Measurements from ENCODE around the gene NACC2. TPM values are rescaled to one million over a fixed set of nuclear protein-coding genes. Genes with fewer than 3 reads are reported as not detected.

The NACC2 gene
- total and polyA plus RNA-seq, 8 donors = 3.6 to 29.5 (median 5.5) TPM

DNA sequence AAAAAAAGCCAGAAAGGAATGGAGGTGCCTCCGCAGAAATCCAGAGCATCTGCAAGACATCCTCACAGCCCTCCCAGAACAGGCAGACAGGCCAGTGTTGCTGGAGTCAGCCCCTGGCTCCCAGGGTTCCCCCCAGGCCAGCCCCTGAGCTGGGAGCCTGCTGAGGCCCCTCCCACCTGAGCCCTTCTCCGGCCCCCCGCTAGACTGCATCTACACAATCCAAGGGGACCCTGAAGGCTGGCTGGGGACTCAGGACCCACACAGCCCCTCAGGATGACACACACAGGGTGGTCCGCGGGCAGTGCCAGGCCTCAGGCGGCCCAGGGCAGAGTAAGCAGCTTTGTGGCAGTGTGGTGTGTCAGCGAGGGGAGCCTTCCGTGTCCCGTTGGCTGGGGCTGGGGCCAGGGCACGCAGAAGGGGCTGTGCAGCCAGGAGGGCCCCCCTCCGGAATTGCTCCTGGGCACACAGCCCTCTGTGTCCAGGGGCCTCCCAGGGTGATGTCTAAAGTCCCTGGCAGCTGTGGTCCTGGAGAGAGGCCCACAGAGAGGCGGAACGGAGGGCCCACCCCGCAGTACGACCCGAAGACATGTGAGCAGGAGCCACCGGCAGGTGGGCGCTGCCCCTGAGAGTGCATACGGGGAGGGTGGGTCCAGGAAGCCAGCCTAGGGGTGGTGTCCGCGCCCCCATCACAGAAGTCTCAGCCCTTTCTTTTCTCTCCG is 20.7 kb upstream of the NACC2 start:
- Histone ChIP-seq H3K27me3 (no peaks in the 10 kb centered on the region), H3K27ac (no peak overlapping the region), H3K36me3 (peaks cover 0 to 27% of the 10 kb centered on the region in 2 donors), H3K4me1 (peaks cover 12 to 33% of the 10 kb centered on the region in 2 donors), H3K4me3 (no peak overlapping the region), H3K9me3 (no peaks in the 10 kb centered on the region)
- TF ChIP-seq, protein P1, sequence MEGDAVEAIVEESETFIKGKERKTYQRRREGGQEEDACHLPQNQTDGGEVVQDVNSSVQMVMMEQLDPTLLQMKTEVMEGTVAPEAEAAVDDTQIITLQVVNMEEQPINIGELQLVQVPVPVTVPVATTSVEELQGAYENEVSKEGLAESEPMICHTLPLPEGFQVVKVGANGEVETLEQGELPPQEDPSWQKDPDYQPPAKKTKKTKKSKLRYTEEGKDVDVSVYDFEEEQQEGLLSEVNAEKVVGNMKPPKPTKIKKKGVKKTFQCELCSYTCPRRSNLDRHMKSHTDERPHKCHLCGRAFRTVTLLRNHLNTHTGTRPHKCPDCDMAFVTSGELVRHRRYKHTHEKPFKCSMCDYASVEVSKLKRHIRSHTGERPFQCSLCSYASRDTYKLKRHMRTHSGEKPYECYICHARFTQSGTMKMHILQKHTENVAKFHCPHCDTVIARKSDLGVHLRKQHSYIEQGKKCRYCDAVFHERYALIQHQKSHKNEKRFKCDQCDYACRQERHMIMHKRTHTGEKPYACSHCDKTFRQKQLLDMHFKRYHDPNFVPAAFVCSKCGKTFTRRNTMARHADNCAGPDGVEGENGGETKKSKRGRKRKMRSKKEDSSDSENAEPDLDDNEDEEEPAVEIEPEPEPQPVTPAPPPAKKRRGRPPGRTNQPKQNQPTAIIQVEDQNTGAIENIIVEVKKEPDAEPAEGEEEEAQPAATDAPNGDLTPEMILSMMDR (IDR thresholded peaks at IDR 0.05) = no peak
- DNase-seq (no peak), ATAC-seq (no peak)
- intact Hi-C loops (cut with DNase I) = no loop called here

DNA sequence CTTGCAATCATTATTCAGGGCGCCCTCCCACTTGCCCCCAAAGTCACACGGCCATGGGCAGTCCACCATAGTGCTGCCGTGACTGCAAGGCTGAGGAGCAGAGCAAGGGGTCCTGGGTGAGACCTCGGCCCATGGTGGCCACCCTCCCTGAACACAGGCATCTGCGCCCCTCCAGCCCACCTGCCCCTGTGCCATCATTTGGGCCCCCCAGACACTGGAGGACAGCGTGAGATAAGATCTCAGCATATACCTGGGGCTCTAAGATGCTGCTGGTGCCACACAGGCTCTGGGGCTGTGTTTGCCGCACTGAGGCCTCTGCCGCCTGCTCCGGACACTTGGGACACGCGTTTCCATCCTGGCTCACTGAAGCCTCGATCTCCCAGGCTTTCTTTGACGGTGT is 20.1 kb upstream of the NACC2 start:
- Histone ChIP-seq H3K27me3 (peaks cover 0 to 6% of the 10 kb centered on the region in 2 donors), H3K27ac (no peak overlapping the region), H3K9me3 (no peaks in the 10 kb centered on the region), H3K4me1 (peaks cover 18 to 38% of the 10 kb centered on the region in 2 donors), H3K36me3 (peaks cover 0 to 27% of the 10 kb centered on the region in 2 donors), H3K4me3 (no peak overlapping the region)
- intact Hi-C loops (cut with DNase I) = no loop called here
- no peak for DNase-seq
- TF ChIP-seq, protein P1 (IDR thresholded peaks at IDR 0.05) = no peak
- no peak for ATAC-seq

DNA sequence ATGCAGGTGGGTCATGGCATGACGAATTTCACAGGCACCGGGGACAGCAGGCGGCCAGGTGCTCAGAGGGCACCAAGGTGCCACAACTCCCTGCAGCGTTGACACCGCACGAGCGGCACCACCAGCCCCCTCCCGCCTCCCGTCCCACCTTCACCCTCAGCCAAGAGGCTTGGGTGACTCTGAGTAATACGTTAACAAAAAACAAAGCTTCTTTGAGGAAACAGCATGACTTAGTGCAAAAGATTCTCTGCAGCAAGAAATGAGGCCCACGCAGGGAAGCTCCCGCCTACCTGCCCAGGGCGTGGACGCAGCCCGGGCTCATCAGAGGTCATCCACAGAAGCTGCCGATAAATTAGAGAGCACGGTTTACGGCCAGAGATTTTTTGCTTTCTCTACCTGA is 19.5 kb upstream of the NACC2 start:
- Histone ChIP-seq H3K27me3 (peaks cover 0 to 12% of the 10 kb centered on the region in 2 donors), H3K9me3 (no peaks in the 10 kb centered on the region), H3K27ac (no peak overlapping the region), H3K4me1 (peaks cover 20 to 38% of the 10 kb centered on the region in 2 donors), H3K36me3 (peaks cover 0 to 27% of the 10 kb centered on the region in 2 donors), H3K4me3 (no peak overlapping the region)
- TF ChIP-seq, protein P1 (IDR thresholded peaks at IDR 0.05) = no peak
- no peak for DNase-seq
- intact Hi-C loops (cut with DNase I) = no loop called here
- no peak for ATAC-seq

DNA sequence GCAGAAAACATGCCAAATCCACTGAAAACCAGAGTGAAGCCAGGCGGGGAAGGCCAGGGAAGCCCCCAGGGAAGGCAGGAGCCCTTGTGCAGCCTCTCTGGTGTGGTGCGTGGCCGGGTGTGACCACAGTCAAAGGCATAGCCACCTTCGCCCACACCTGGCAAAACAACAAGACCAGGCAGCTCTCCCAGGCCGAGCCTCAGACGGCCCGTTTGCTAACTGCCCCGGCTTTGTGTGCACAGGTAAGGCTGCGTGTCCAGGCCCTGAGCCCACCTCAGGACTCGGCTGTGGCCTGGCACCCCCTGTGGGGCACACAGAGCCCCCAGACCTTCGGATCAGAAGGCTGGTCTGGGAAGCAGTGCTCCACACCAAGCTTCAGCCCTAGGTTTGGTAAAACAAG is 17.5 kb upstream of the NACC2 start:
- Histone ChIP-seq H3K27me3 (peaks cover 0 to 28% of the 10 kb centered on the region in 2 donors), H3K4me3 (no peak overlapping the region), H3K27ac (no peak overlapping the region), H3K4me1 (peaks cover 23 to 48% of the 10 kb centered on the region in 2 donors), H3K36me3 (peaks cover 0 to 27% of the 10 kb centered on the region in 2 donors), H3K9me3 (no peaks in the 10 kb centered on the region)
- intact Hi-C loops (cut with DNase I) = no loop called here
- DNase-seq (no peak), ATAC-seq (no peak)
- TF ChIP-seq, protein P1 (IDR thresholded peaks at IDR 0.05) = no peak

DNA sequence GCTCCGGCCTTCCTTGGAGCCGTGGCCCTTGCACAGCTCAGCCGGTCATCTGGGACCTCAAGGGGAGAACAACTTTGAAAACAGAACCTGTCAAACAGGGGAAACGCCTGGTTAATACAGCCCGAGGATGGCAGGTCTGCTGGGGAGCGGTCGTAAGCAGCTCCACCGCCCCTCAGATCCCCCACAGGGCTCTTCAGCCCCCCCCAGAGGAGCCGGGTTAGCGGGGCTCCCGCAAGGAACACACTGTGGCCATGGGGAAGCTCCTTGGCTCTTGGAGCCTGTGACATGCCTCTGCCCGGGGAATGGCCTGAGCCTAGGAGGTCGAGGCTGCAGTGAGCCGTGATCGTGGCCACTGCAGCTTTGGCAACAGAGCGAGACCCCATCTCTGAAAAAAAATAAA is 16.8 kb upstream of the NACC2 start:
- ATAC-seq = no peak
- no peaks in the 10 kb centered on the region for H3K9me3 ChIP-seq
- no peak for DNase-seq
- H3K27ac ChIP-seq = no peak overlapping the region
- intact Hi-C loops (cut with DNase I) = no loop called here
- TF ChIP-seq, protein P1 (IDR thresholded peaks at IDR 0.05) = no peak
- peaks cover 0 to 34% of the 10 kb centered on the region in 2 donors for H3K27me3 ChIP-seq
- peaks cover 0 to 27% of the 10 kb centered on the region in 2 donors for H3K36me3 ChIP-seq
- peaks cover 18 to 48% of the 10 kb centered on the region in 2 donors for H3K4me1 ChIP-seq
- no peak overlapping the region for H3K4me3 ChIP-seq

Data from left lung (tissue), 10 donors.